BE2C (cell line): ENCODE data around the gene NELL1.

Experiments
- DNase-seq: peaks from one replicate; pipeline ENCODE4 v3.0.0-alpha.2; 2020
- H3K27me3 ChIP-seq: fragments of 250-450 bp; sonication (Bioruptor Pico); 2 replicates; pipeline ENCODE4 v1.5.1; 2020; ENCODE audit warnings: mild to moderate bottlenecking
- H3K36me3 ChIP-seq: fragments of 250-450 bp; sonication (Bioruptor Pico); 2 replicates; pipeline ENCODE4 v1.5.1; 2020; ENCODE audit warnings: mild to moderate bottlenecking
- H3K4me1 ChIP-seq: fragments of 250-450 bp; sonication (Bioruptor Pico); 2 replicates; pipeline ENCODE4 v1.5.1; 2020
- H3K4me3 ChIP-seq: 2 replicates; pipeline ENCODE4 v1.5.1; 2011; ENCODE audit warnings: low read depth, low read length
- H3K9me3 ChIP-seq: fragments of 250-450 bp; sonication (Bioruptor Pico); 2 replicates; pipeline ENCODE4 v1.5.1; 2020
- CTCF ChIP-seq: IDR thresholded peaks from 2 replicates; pipeline ENCODE4 v1.5.1; 2012; ENCODE audit warnings: mild to moderate bottlenecking, low read depth, low read length

NELL1 gene

GRCh38 chr11:21603886-21604285, 934.5 kb downstream of the NELL1 start:
- Histone ChIP-seq H3K4me1 (no peaks in the 10 kb centered on the region), H3K27me3 (no peaks in the 10 kb centered on the region), H3K9me3 (no peaks in the 10 kb centered on the region), H3K36me3 (no peaks in the 10 kb centered on the region), H3K4me3 (no peak overlapping the region)
- DNase-seq, result no peak
- no peak for TF ChIP-seq CTCF

- H3K9me3 ChIP-seq, result no peaks in the 10 kb centered on the region
- DNase-seq, result no peak
- no peaks in the 10 kb centered on the region for H3K27me3 ChIP-seq
- H3K36me3 ChIP-seq, result no peaks in the 10 kb centered on the region
- H3K4me1 ChIP-seq, result no peaks in the 10 kb centered on the region
- TF ChIP-seq CTCF, result no peak
- no peak overlapping the region for H3K4me3 ChIP-seq
These were observed 935.2 kb downstream of the NELL1 start for GRCh38 chr11:21604564-21604963.

GRCh38 chr11:21612326-21612725, 942.9 kb downstream of the NELL1 start:
- H3K4me1 ChIP-seq, result peaks cover 5% of the 10 kb centered on the region; the same call in 1 of the 2 replicates
- no peaks in the 10 kb centered on the region for H3K9me3 ChIP-seq
- DNase-seq, result no peak
- no peak for TF ChIP-seq CTCF
- no peaks in the 10 kb centered on the region for H3K27me3 ChIP-seq
- H3K4me3 ChIP-seq, result no peak overlapping the region
- H3K36me3 ChIP-seq, result no peaks in the 10 kb centered on the region

- no peak for DNase-seq
- no peaks in the 10 kb centered on the region for H3K36me3 ChIP-seq
- no peak for TF ChIP-seq CTCF
These were observed 945.6 kb downstream of the NELL1 start for GRCh38 chr11:21614961-21615360.

GRCh38 chr11:21615955-21616371, 946.6 kb downstream of the NELL1 start:
- no peak for TF ChIP-seq CTCF
- H3K4me1 ChIP-seq, result peaks cover 5% of the 10 kb centered on the region; the same call in 1 of the 2 replicates
- H3K27me3 ChIP-seq, result no peaks in the 10 kb centered on the region
- no peaks in the 10 kb centered on the region for H3K9me3 ChIP-seq
- H3K36me3 ChIP-seq, result no peaks in the 10 kb centered on the region
- H3K4me3 ChIP-seq, result no peak overlapping the region
- DNase-seq, result no peak

More at GRCh38 chr11:21614961-21615360, 945.6 kb downstream of the NELL1 start:
- no peak overlapping the region for H3K4me3 ChIP-seq
- no peaks in the 10 kb centered on the region for H3K27me3 ChIP-seq
- H3K4me1 ChIP-seq, result peaks cover 5% of the 10 kb centered on the region; the same call in 1 of the 2 replicates
- no peaks in the 10 kb centered on the region for H3K9me3 ChIP-seq

- no peak overlapping the region for H3K4me3 ChIP-seq
- no peaks in the 10 kb centered on the region for H3K9me3 ChIP-seq
- no peaks in the 10 kb centered on the region for H3K4me1 ChIP-seq
- no peak for DNase-seq
- no peak for TF ChIP-seq CTCF
- H3K27me3 ChIP-seq, result no peaks in the 10 kb centered on the region
- no peaks in the 10 kb centered on the region for H3K36me3 ChIP-seq
These were observed 953.2 kb downstream of the NELL1 start for GRCh38 chr11:21622566-21622965.
